Measurements from ENCODE around the gene MED1. TPM values are rescaled to one million over a fixed set of nuclear protein-coding genes. Genes with fewer than 3 reads are reported as not detected.

Gene MED1
- total and polyA plus RNA-seq, 9 of the 15 experiments (the other 6 are each of a cell fraction or from before 2014, with no cell fraction given): 14.0 to 59.8 (median 46.7) TPM

- TF ChIP-seq CREB3L1 (IDR thresholded peaks at IDR 0.05; ENCODE audit: borderline replicate concordance, low read depth) (no peak), MAFF (IDR thresholded peaks at IDR 0.05; ENCODE audit: low read length) (no peak), STAG1 (CRISPR knock-in tag; IDR thresholded peaks at IDR 0.05; ENCODE audit: borderline replicate concordance) (peak; percentile 10; the same call in 1 of the 2 replicates), ZNF444 (CRISPR knock-in tag; IDR thresholded peaks at IDR 0.05) (no peak), ZBTB33 (CRISPR knock-in tag; IDR thresholded peaks at IDR 0.05) (no peak), MCM3 (IDR thresholded peaks at IDR 0.05) (no peak), ZBED1 (IDR thresholded peaks at IDR 0.05) (0 out of 2 replicates have a peak, but pooled peaks have one; percentile 47), ATF1 (CRISPR knock-in tag; IDR thresholded peaks at IDR 0.05) (no peak), ATF1 (tag; IDR thresholded peaks at IDR 0.05) (peak; percentile 57), ZNF347 (CRISPR knock-in tag; IDR thresholded peaks at IDR 0.05; ENCODE audit: low read depth) (no peak), ZNF740 (CRISPR knock-in tag; IDR thresholded peaks at IDR 0.05) (0 out of 2 replicates have a peak, but pooled peaks have one; percentile 44), ZNF740 (tag; IDR thresholded peaks at IDR 0.05) (no peak), NCOA6 (IDR thresholded peaks at IDR 0.05) (no peak), ZNF197 (CRISPR knock-in tag; IDR thresholded peaks at IDR 0.05; ENCODE audit: low read depth) (no peak), PBX2 (CRISPR knock-in tag; IDR thresholded peaks at IDR 0.05; ENCODE audit: low read depth) (peak; percentile 59), PBX2 (tag; conservative IDR thresholded peaks at IDR 0.05; ENCODE audit: low read depth) (peak; percentile 73), NFXL1 (CRISPR knock-in tag; IDR thresholded peaks at IDR 0.05) (no peak), CBFA2T2 (conservative IDR thresholded peaks at IDR 0.05) (no peak), MAZ (CRISPR knock-in tag; conservative IDR thresholded peaks at IDR 0.05 in 1 of 2, IDR thresholded peaks at IDR 0.05 in 1 of 2) (peak; percentile 73 to 86), GMEB1 (CRISPR knock-in tag; IDR thresholded peaks at IDR 0.05) (peak; percentile 41; the same call in 1 of the 2 replicates)
Measured at GRCh38 chr17:39401412-39402243, 49.4 kb downstream of the MED1 start, which contains the start of gene FBXL20 (continued).

All from K562 (cell line).